ENCODE results near the gene EPB41.

EPB41 gene

DNA sequence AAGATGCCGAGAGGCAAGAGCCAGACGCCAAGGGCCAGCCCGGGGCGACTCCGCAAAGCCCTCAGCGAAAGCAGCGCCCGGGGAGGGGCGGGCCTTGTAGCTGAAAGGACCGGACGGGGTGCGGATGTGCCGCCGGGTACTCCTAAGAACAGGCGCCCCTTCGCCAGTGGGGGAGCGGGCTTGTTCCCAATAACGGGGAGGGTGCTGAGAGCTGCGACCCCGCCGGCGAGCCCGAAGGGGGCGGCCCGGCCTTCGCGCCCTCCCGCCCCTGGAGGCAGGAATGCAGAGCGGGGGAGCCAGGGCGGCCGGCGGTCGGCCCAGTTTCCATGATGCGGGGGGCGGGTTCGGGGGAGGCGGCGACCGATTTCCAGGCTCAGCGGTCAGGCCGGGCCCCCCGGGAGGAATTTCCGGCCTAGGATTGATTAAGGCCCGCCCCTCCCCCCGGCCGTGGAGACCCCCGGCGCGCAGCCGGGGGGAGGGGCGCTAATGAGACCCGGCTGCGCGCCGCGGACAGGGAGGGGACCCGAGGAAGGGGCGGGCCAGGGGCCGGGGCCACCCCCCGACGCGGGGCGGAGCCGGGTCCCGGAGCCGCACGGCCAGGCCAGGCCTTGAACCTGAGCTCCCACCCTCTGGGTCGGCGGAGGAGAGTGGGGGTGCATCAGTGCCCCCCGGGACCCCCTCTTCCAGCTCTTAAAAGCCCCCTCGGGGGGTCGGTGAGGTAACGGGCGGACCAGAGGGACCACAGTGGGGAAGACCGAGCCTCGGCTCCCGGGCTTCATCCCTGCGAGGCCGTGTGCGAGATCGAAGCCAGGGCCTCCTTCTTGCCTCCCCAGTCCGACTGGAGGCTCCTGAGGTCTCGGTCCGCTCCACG, 210.2 kb downstream of the EPB41 start:
- peak overlapping the region; percentile 87 for H3K4me2 ChIP-seq (ENCODE audit: low read length)
- no peak overlapping the region for H3K27ac ChIP-seq (ENCODE audit: low read length)
- no peaks in the 10 kb centered on the region for H3K36me3 ChIP-seq (replicated peaks; ENCODE audit: low read depth, low read length)
- peak overlapping the region; percentile 76 for H2AFZ ChIP-seq (ENCODE audit: low read depth, low read length)
- no peak for TF ChIP-seq EZH2phosphoT487 (IDR thresholded peaks at IDR 0.05; ENCODE audit: low read depth)
- TF ChIP-seq, protein P1, sequence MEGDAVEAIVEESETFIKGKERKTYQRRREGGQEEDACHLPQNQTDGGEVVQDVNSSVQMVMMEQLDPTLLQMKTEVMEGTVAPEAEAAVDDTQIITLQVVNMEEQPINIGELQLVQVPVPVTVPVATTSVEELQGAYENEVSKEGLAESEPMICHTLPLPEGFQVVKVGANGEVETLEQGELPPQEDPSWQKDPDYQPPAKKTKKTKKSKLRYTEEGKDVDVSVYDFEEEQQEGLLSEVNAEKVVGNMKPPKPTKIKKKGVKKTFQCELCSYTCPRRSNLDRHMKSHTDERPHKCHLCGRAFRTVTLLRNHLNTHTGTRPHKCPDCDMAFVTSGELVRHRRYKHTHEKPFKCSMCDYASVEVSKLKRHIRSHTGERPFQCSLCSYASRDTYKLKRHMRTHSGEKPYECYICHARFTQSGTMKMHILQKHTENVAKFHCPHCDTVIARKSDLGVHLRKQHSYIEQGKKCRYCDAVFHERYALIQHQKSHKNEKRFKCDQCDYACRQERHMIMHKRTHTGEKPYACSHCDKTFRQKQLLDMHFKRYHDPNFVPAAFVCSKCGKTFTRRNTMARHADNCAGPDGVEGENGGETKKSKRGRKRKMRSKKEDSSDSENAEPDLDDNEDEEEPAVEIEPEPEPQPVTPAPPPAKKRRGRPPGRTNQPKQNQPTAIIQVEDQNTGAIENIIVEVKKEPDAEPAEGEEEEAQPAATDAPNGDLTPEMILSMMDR (IDR thresholded peaks at IDR 0.05; ENCODE audit: low read depth, low read length): no peak
- no peaks in the 10 kb centered on the region for H3K9me3 ChIP-seq (ENCODE audit: insufficient read depth, low read length)
- H3K4me1 ChIP-seq (ENCODE audit: low read length): no peaks in the 10 kb centered on the region
- no peaks in the 10 kb centered on the region for H3K27me3 ChIP-seq (ENCODE audit: low read depth, low read length)
- peak overlapping the region; percentile 94 for H3K4me3 ChIP-seq (ENCODE audit: low read length)
- H4K20me1 ChIP-seq (ENCODE audit: insufficient read depth, low read length): no peaks in the 10 kb centered on the region
- peak overlapping the region; percentile 63 for H3K9ac ChIP-seq (ENCODE audit: low read length)
- H3K79me2 ChIP-seq (ENCODE audit: low read length): no peaks in the 10 kb centered on the region

DNA sequence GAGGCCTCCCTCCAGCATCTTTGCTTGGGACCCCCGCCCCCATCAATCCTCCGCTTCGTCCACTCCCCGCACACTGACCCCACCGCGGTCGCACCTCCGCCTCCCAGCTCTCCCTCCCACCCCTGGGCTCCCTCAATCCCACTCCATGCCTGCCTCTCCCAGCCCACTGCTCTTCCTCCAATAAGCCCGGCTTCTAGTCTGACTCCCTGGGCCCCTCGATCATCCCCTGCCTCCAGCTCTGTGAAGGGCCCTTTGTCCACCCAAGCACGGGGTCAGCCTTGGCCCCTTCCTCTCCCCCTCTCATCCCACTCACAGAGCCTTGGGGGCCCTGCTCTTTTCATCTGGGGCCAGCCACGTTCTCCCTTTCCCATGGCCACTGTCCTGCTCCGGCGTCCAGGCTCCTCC, 210.9 kb downstream of the EPB41 start:
- Histone ChIP-seq H3K79me2 (ENCODE audit: low read length) (no peaks in the 10 kb centered on the region), H3K4me1 (ENCODE audit: low read length) (no peaks in the 10 kb centered on the region), H3K27me3 (ENCODE audit: low read depth, low read length) (no peaks in the 10 kb centered on the region), H3K27ac (ENCODE audit: low read length) (no peak overlapping the region), H3K4me2 (ENCODE audit: low read length) (peak overlapping the region; percentile 87; the same call in 1 of the 2 replicates), H4K20me1 (ENCODE audit: insufficient read depth, low read length) (no peaks in the 10 kb centered on the region), H3K9ac (ENCODE audit: low read length) (peak overlapping the region; percentile 63; the same call in 1 of the 2 replicates), H3K9me3 (ENCODE audit: insufficient read depth, low read length) (no peaks in the 10 kb centered on the region), H3K36me3 (replicated peaks; ENCODE audit: low read depth, low read length) (no peaks in the 10 kb centered on the region), H3K4me3 (ENCODE audit: low read length) (peak overlapping the region; percentile 94), H2AFZ (ENCODE audit: low read depth, low read length) (no peak overlapping the region)
- TF ChIP-seq EZH2phosphoT487 (IDR thresholded peaks at IDR 0.05; ENCODE audit: low read depth): no peak
- TF ChIP-seq, protein P1 (IDR thresholded peaks at IDR 0.05; ENCODE audit: low read depth, low read length): no peak

DNA sequence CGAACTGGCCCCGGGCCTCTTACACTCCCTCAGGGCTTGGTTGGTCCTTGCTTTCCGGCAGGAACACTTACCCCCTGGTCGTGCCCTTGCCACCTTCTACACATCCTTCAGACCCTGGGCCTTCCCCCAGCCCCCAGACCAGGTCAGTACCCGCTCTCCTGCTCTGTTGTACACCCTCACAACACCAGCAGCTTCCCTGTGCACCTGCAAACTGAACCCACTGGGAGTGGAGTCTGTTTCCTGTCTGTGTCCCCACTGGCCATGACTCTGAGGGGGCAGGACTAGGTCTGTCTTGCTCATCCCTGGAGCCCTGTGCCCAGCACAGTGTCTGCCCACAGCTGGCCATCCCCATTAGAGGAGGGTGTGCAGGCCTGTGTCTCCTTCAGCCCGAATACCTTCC, 211.4 kb downstream of the EPB41 start:
- no peak overlapping the region for H3K9ac ChIP-seq (ENCODE audit: low read length)

DNA sequence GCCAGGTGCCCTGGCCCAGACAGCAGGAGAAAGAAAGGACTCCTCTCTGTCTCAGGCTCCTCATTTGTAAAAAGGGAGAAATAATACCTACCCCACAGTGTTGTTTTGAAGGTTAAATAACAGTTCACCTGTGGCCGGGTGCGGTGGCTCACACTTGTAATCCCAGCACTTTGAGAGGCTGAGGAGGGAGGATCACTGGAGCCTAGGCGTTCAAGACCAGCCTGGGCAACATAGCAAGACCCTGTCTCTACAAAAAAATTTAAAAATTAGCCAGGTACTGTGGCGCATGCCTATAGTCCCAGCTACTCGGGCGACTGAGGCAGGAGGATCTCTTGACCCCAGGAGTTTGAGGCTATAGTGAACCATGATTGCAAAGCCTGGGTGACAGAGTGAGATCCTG, 211.8 kb downstream of the EPB41 start:
- Histone ChIP-seq H3K9me3 (ENCODE audit: insufficient read depth, low read length) (no peaks in the 10 kb centered on the region), H3K79me2 (ENCODE audit: low read length) (no peaks in the 10 kb centered on the region), H3K27ac (ENCODE audit: low read length) (no peak overlapping the region), H3K9ac (ENCODE audit: low read length) (no peak overlapping the region), H3K4me3 (ENCODE audit: low read length) (no peak overlapping the region), H2AFZ (ENCODE audit: low read depth, low read length) (no peak overlapping the region), H3K36me3 (replicated peaks; ENCODE audit: low read depth, low read length) (no peaks in the 10 kb centered on the region), H3K27me3 (ENCODE audit: low read depth, low read length) (no peaks in the 10 kb centered on the region), H3K4me2 (ENCODE audit: low read length) (no peak overlapping the region), H3K4me1 (ENCODE audit: low read length) (no peaks in the 10 kb centered on the region), H4K20me1 (ENCODE audit: insufficient read depth, low read length) (no peaks in the 10 kb centered on the region)
- no peak for TF ChIP-seq EZH2phosphoT487 (IDR thresholded peaks at IDR 0.05; ENCODE audit: low read depth)
- TF ChIP-seq, protein P1 (IDR thresholded peaks at IDR 0.05; ENCODE audit: low read depth, low read length): no peak

More for the DNA sequence above, 211.4 kb downstream of the EPB41 start:
- Histone ChIP-seq H3K4me3 (ENCODE audit: low read length) (no peak overlapping the region), H3K27ac (ENCODE audit: low read length) (no peak overlapping the region), H4K20me1 (ENCODE audit: insufficient read depth, low read length) (no peaks in the 10 kb centered on the region), H3K4me2 (ENCODE audit: low read length) (no peak overlapping the region), H3K79me2 (ENCODE audit: low read length) (no peaks in the 10 kb centered on the region), H3K9me3 (ENCODE audit: insufficient read depth, low read length) (no peaks in the 10 kb centered on the region), H3K36me3 (replicated peaks; ENCODE audit: low read depth, low read length) (no peaks in the 10 kb centered on the region), H2AFZ (ENCODE audit: low read depth, low read length) (no peak overlapping the region), H3K27me3 (ENCODE audit: low read depth, low read length) (no peaks in the 10 kb centered on the region), H3K4me1 (ENCODE audit: low read length) (no peaks in the 10 kb centered on the region)
- TF ChIP-seq EZH2phosphoT487 (IDR thresholded peaks at IDR 0.05; ENCODE audit: low read depth): no peak
- TF ChIP-seq, protein P1 (IDR thresholded peaks at IDR 0.05; ENCODE audit: low read depth, low read length): no peak
